Fibroblast of lung (primary cell): ENCODE data around the gene FBN1. TPM values are rescaled to one million over a fixed set of nuclear protein-coding genes. Genes with fewer than 3 reads are reported as not detected.

Experiments
- DNase-seq, 2 donors: peaks; one replicate each; pipeline versions ENCODE4 v3.0.0 to v3.0.0-alpha.2; 2010; ENCODE audit warnings: low read depth in 2 of 2
- H2AFZ ChIP-seq: 2 replicates; pipeline ENCODE4 v1.5.1; 2012; ENCODE audit warnings: low read length, control low read depth, inconsistent platforms
- H3K27ac ChIP-seq: 2 replicates; pipeline ENCODE4 v1.5.1; 2011; ENCODE audit warnings: low read length, control low read depth; ENCODE audit not compliant: insufficient read depth
- H3K27me3 ChIP-seq: 2 replicates; pipeline ENCODE4 v1.5.1; 2011; ENCODE audit warnings: mild to moderate bottlenecking, low read length; ENCODE audit not compliant: control insufficient read depth, insufficient read depth
- H3K36me3 ChIP-seq: 2 replicates; pipeline ENCODE4 v1.5.1; 2011; ENCODE audit warnings: low read length; ENCODE audit not compliant: control insufficient read depth, insufficient read depth
- H3K4me1 ChIP-seq: 2 replicates; pipeline ENCODE4 v1.5.1; 2011; ENCODE audit warnings: low read length; ENCODE audit not compliant: control insufficient read depth, insufficient read depth; ENCODE audit errors: extremely low read depth
- H3K4me2 ChIP-seq: 2 replicates; pipeline ENCODE4 v1.5.1; 2011; ENCODE audit warnings: low read length, control low read depth; ENCODE audit not compliant: insufficient read depth; ENCODE audit errors: extremely low read depth
- H3K4me3 ChIP-seq, 4 experiments: fragments of 200-600 bp in 1 of 4; sonication (generic) in 1 of 4; replicated peaks in 1 of 4; 2 replicates each; pipeline ENCODE4 v1.5.1; 2011 to 2016; ENCODE audit warnings: low read length in 4 of 4, low read depth in 3 of 4, mild to moderate bottlenecking in 3 of 4, control low read depth in 2 of 4, inconsistent platforms in 1 of 4, mixed read lengths in 1 of 4; ENCODE audit not compliant: insufficient read depth in 1 of 4; ENCODE audit errors: control extremely low read depth in 1 of 4
- H3K79me2 ChIP-seq: 2 replicates; pipeline ENCODE4 v1.5.1; 2012; ENCODE audit warnings: mild to moderate bottlenecking, low read length, inconsistent platforms; ENCODE audit not compliant: control insufficient read depth, insufficient read depth
- H3K9ac ChIP-seq: 2 replicates; pipeline ENCODE4 v1.5.1; 2011; ENCODE audit warnings: mild to moderate bottlenecking, low read length, control low read depth; ENCODE audit not compliant: insufficient read depth
- H3K9me3 ChIP-seq: 2 replicates; pipeline ENCODE4 v1.5.1; 2012; ENCODE audit warnings: low read depth, low read length; ENCODE audit not compliant: control insufficient read depth, insufficient read depth
- H4K20me1 ChIP-seq: 2 replicates; pipeline ENCODE4 v1.5.1; 2011; ENCODE audit warnings: low read length; ENCODE audit not compliant: control insufficient read depth, insufficient read depth; ENCODE audit errors: extremely low read depth
- EZH2 ChIP-seq: IDR thresholded peaks from 2 replicates; pipeline ENCODE4 v1.5.1; 2012; ENCODE audit warnings: low read length, control low read depth, mild to moderate bottlenecking; ENCODE audit errors: missing control alignments
- polyA plus RNA-seq, 2 donors: library from polyadenylated mRNA; depleted of rRNA in 1 of 2; stranded (reverse) in 1 of 2; unstranded in 1 of 2; fragments of >200 nt; gene quantifications; 2 replicates each; pipeline ENCODE4 v1.2.1, GENCODE V29; 2011 to 2012; ENCODE audit warnings: missing spikeins in 1 of 2
- total RNA-seq: library from RNA; depleted of rRNA; stranded (reverse); fragments of >200 nt; gene quantifications from 2 replicates; pipeline ENCODE4 v1.2.1, GENCODE V29; 2014
- TF ChIP-seq, protein P1 (sequence below), 2 donors: IDR thresholded peaks in 1 of 2; conservative IDR thresholded peaks in 1 of 2; 1 replicate in 1 of 2; 2 replicates in 1 of 2; pipeline ENCODE4 v1.5.1; 2011 to 2012; ENCODE audit warnings: low read length in 2 of 2, control low read depth in 1 of 2, inconsistent platforms in 1 of 2, low read depth in 1 of 2, mild to moderate bottlenecking in 1 of 2

The FBN1 gene
- total and polyA plus RNA-seq, 2 donors (not counting 1 experiment from before 2014, with no cell fraction given) = 368 to 446 TPM

DNA sequence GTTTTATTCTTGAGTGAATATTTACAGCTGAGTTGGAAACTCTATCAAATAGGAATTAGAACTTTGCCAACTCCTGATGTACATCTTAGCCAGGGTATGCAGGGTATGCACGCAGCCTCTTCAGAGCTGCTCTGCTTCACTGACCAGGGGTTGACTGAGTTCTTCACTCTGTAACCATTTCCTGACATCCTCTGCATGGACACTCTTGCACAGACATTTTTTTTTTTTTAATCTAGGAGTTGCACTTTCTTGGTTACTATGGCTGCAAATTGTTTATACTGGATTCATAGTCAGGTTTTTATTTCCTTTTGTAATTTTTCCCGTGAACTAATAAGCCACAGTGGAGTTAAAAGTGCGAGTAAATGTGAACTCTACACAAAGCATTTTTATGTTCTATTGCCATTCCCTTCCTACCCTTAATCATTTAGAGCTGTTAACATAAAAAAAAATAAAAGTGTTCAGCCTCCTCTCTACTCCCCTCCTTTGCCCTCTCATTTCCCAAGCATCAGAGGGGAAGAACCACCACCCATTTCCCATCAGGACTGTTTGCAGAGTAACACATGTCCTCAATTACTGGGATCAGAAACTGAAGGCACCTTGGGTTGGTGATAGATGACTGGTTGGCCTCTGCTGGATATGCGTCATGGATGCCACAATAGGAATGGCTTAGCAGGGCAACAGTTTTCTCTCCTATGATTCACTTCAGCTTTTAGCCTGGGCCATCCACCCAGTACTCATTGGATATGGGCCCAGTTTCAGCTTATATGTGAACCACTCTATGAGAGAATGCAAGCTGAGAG, 260.3 kb downstream of the FBN1 start:
- DNase-seq = peak; percentile 92 to 99
- H3K4me2 ChIP-seq = peak overlapping the region; percentile 46
- H3K9ac ChIP-seq = no peak overlapping the region
- no peaks in the 10 kb centered on the region for H3K9me3 ChIP-seq
- peak overlapping the region; percentile 62 for H3K27ac ChIP-seq
- no peak overlapping the region for H3K4me3 ChIP-seq
- no peaks in the 10 kb centered on the region for H3K36me3 ChIP-seq
- no peak overlapping the region for H2AFZ ChIP-seq
- H4K20me1 ChIP-seq = no peaks in the 10 kb centered on the region
- peaks cover 12% of the 10 kb centered on the region for H3K4me1 ChIP-seq
- no peaks in the 10 kb centered on the region for H3K79me2 ChIP-seq
- no peaks in the 10 kb centered on the region for H3K27me3 ChIP-seq
- TF ChIP-seq EZH2 = no peak
- TF ChIP-seq, protein P1, sequence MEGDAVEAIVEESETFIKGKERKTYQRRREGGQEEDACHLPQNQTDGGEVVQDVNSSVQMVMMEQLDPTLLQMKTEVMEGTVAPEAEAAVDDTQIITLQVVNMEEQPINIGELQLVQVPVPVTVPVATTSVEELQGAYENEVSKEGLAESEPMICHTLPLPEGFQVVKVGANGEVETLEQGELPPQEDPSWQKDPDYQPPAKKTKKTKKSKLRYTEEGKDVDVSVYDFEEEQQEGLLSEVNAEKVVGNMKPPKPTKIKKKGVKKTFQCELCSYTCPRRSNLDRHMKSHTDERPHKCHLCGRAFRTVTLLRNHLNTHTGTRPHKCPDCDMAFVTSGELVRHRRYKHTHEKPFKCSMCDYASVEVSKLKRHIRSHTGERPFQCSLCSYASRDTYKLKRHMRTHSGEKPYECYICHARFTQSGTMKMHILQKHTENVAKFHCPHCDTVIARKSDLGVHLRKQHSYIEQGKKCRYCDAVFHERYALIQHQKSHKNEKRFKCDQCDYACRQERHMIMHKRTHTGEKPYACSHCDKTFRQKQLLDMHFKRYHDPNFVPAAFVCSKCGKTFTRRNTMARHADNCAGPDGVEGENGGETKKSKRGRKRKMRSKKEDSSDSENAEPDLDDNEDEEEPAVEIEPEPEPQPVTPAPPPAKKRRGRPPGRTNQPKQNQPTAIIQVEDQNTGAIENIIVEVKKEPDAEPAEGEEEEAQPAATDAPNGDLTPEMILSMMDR (conservative IDR thresholded peaks at IDR 0.05 in 1 of 2, IDR thresholded peaks at IDR 0.05 in 1 of 2; ENCODE audit: low read depth in 1 of 2, low read length in 2 of 2) = no peak

DNA sequence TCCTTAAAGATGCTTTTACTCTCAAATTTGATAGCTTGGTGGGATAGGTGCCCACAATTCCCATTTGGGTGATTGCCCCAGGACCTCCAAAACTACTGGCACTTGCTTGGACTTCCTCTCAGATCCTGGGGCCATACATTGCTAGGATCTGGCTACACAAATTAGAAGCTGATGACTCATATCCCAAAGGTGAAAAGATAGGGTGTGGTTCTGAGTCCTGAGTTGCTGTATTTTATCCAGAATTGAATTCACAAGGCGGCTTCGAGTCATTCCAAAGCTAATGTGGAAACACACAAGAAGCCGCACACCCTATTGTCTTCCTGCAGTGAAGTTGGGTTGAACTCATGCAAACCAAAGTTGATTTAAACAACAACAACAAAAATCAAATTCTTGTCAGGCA, 260.9 kb downstream of the FBN1 start:
- H3K27ac ChIP-seq = peak overlapping the region; percentile 62
- H3K9ac ChIP-seq = no peak overlapping the region
- TF ChIP-seq, protein P1 (conservative IDR thresholded peaks at IDR 0.05 in 1 of 2, IDR thresholded peaks at IDR 0.05 in 1 of 2; ENCODE audit: low read depth in 1 of 2, low read length in 2 of 2) = no peak
- no peak for TF ChIP-seq EZH2
- peaks cover 12% of the 10 kb centered on the region for H3K4me1 ChIP-seq
- no peaks in the 10 kb centered on the region for H3K9me3 ChIP-seq
- no peak overlapping the region for H3K4me3 ChIP-seq
- no peaks in the 10 kb centered on the region for H3K36me3 ChIP-seq
- H3K27me3 ChIP-seq = no peaks in the 10 kb centered on the region
- H2AFZ ChIP-seq = no peak overlapping the region
- no peaks in the 10 kb centered on the region for H4K20me1 ChIP-seq
- peak in 1 of 2 donors; percentile 55 for DNase-seq
- H3K4me2 ChIP-seq = peak overlapping the region; percentile 46
- no peaks in the 10 kb centered on the region for H3K79me2 ChIP-seq

DNA sequence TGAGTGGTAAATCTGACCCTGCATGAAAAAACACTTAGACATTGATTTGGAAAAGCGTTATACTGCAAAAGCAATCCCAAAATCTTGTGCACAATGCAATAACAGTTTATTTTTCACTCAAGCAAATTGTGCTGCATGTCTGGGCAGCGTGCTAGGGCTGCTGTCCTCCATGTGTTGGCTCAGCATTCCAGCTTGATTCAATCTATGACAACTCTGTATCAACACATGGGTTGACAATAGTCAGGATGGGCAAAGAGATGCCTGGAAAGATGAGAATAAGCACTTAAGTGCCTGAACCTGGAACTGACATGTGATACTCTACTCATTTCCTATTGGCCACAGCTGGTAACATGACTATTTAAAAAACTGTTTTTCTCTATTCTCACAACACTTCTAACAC, 262.5 kb downstream of the FBN1 start:
- H4K20me1 ChIP-seq = no peaks in the 10 kb centered on the region
- no peak overlapping the region for H3K9ac ChIP-seq
- H3K4me1 ChIP-seq = peaks cover 8% of the 10 kb centered on the region
- H3K9me3 ChIP-seq = no peaks in the 10 kb centered on the region
- no peak overlapping the region for H3K27ac ChIP-seq
- H2AFZ ChIP-seq = no peak overlapping the region
- no peak for TF ChIP-seq EZH2
- TF ChIP-seq, protein P1 (conservative IDR thresholded peaks at IDR 0.05 in 1 of 2, IDR thresholded peaks at IDR 0.05 in 1 of 2; ENCODE audit: low read depth in 1 of 2, low read length in 2 of 2) = no peak
- no peaks in the 10 kb centered on the region for H3K79me2 ChIP-seq
- DNase-seq = no peak
- no peaks in the 10 kb centered on the region for H3K27me3 ChIP-seq
- H3K4me3 ChIP-seq = no peak overlapping the region
- H3K4me2 ChIP-seq = no peak overlapping the region
- H3K36me3 ChIP-seq = no peaks in the 10 kb centered on the region
